Activated CD4-positive, alpha-beta T cell treated with anti-CD3 and anti-CD28 coated beads, Interleukin-10, Interleukin-2, amounts not matched to agents 100 ng/mL and 50 ng/mL, durations not matched to agents 16 hours and 8 hours (primary cell): ENCODE data around the gene MMP21.
A peak's percentile ranks its signal among the peaks of the same experiment; 100 is the strongest.

Experiments used
- DNase-seq: peaks from one replicate; pipeline ENCODE4 v3.0.0-alpha.2; 2020

MMP21 gene

DNA sequence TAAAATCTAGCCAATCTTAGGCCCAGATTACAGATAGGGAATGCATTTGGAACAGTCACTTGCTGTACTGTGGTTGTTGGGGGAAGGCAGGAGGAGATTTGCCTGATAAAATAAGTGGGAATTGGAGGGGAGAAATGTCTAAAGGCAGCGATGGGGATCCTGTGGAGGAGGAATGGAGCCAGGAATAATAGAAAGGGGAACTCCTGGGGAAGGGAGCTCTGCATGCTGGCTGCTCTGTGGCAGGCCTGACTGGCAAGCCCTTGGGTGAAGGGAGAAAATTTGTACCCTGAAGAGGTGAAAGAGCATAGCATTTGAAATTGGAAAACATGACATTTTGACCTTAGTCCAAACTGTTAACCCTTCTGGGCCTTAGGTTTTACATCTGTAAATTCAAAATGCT lies 13.7 kb downstream of the MMP21 start:
- no peak for DNase-seq

DNA sequence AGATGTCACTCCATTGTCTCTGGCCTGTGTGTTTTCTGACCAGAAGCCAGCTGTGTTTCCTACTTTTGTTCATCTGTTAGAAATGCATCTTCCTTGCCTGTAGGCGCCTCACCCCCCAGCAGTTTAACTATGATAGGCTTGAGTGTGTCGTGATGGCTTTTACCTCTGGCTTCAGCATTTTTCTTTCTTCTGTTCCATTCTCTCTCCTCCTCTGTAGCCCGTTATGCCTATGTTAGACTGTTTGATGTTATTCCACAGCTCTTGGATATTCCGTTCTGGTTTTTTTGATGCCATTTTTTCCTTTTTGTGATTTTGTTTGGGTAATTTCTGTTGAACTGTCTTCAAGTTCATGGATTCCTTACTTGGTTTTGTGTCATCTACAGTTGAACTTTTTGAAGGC lies 17.9 kb downstream of the MMP21 start:
- no peak for DNase-seq

DNA sequence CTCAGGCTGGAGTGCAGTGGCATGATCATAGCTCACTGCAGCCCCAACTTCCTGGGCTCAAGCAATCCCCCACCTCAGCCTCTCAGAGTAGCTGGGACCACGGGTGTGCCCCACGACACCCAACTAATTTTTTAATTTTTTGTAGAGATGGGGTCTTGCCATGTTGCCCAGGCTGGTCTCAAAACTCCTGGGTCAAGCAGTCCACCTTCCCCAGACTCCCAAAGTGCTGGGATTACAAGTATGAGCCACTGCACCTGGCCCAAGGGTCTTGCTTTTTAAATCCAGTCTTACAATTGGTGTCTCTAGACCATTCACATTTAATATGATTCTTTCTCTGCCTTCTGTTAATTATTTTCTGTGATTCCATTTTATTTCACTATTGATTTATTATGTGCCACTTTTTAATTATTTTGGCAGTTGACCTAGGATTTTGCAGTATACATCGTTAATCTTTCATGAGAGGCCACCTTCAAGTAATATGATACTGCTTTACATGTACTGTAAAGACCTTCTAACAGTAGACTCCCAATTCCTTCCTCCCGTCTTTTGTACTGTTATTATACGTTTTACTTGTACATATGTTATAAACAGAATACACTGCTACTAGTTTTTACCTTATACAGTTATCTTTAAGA lies 18.7 kb downstream of the MMP21 start:
- no peak for DNase-seq

DNA sequence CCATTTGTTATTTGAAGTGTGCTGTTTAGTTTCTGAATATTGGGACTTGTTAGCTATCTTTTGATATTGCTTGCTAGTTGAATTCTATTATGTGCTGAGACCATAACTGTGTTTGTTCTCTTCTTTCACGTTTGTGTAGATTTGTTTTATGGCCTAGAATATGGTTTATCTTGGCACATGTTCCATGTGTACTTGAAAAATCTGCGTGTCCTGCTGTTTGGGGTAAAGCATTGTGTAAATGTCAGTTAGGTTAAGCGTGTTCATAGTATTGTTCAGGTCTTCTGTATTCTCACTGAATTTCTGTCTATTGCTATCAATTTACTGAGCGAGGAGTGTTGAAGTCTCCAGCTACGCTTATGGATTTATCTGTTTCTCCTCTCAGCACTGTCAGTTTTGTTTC lies 19.4 kb downstream of the MMP21 start:
- no peak for DNase-seq

DNA sequence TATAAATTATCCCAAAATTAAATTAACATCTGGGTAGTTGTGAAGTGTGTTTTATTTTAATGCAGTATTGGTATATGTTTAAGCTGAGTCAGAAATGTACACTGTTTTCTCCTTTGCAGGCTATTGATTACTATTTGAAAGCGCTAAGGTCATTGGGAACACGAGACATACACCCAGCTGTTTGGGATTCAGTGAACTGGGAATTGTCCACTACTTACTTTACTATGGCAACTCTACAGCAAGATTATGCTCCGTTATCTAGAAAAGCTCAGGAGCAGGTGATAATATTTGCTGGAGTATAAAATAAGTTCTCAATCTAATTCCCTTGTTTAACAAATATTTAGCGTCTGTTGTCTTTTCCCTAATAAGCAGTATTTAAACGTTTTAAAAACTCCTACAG lies 28.2 kb downstream of the MMP21 start:
- no peak for DNase-seq

DNA sequence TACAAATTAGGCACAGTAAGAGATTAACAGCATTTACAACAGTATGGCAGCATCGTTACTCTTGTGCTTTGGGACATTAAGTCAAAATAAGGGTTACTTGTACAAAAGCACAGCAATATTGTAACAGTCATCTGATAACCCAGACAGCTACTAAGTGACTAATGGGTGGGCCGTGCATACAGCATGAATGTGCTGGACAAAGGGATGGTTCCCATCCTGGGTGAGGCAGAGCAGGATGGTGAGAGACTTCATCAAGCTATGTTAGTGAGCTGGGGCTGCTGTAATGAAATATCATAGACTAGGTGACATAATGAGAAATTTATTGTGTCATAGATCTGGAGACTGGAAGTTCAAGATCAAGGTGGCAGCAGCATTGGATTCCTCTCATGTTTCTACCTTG lies 30.7 kb downstream of the MMP21 start:
- no peak for DNase-seq

DNA sequence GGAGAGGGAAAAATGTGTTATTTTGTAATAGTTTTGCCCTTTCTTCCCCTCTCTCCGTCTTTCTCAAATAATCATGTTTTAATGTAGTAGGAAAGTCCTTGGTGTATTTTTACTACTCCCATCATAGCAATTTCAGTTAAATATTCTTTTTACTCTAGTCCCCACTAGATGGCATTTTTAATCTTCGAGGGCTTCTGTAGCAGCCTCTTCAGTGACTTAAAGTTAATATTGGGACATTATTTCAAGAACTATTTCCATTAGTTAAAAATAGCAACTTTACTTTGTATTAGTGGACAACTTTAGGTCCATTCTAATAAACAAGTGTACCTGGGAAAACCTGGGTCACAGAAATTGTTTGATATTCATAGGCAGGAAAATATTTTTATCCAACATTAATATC lies 33.2 kb downstream of the MMP21 start:
- DNase-seq, result no peak

DNA sequence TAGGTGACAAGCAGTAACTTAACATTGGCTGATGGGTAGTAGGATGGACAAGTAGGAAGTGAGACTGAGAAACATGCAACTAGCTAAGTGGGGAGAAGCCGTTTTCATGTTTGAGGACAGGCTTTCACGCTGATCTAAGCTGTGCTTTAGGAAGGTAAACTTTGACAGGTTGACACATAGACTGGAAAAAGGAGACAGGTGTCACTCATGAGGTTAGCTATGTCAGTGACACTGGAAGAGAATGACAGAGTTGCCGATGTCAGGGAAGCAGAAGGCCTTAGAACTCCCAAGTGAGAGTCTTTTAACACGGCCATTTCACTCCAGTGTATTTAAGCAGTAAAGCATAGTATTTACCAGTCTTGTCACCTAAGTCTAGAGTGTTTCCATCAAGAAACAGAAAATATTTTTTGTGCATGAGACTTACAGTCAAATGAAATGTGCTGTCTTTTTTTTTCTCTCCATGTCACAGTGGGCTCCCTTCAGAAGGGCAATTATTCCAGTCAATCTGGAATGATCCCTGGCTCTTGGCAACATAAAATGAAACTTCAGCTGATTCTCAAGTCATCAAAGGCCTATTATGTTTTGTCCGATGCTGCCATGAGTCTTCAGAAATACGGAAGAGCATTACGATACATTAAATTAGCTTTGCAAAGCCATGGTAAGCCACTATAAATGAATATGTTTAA lies 35.5 kb downstream of the MMP21 start:
- no peak for DNase-seq

DNA sequence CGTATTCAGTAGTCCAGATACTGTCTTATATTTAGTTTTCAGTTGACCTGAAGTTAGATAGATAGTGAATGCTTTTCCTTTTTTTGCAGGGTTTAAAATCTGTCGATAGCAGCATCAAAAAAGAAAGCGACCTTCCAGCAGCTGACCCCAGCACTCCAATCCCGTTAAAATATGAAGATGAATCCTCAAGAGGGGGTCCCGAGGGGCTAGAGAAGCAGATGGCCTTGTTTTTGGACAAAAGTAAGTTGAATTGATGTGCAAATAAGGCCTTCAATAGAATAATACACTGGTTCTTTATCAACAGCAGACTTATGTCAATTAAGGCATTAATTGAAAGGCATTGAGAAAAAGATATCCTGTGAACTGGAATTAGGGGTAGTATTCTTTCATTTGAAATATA lies 37.4 kb downstream of the MMP21 start:
- no peak for DNase-seq

DNA sequence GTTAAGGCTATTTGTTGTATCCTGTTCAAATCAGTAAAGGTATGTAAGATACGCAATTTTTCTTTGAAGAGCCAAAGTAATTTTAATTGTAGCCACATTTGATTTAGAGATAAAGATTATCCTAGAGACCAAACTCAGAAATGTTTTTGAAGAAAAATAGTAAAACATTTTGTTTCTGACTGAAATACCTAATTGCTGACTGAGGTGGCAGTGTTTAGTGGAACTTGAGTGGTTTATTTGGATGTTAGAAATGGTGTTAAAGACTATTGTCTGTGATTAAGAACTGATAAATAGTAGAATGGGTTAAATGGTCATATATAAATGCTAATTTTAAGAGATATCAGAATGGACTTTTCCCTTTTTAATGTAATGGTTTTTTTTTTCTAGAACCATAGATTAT lies 40.8 kb downstream of the MMP21 start:
- DNase-seq, result no peak

DNA sequence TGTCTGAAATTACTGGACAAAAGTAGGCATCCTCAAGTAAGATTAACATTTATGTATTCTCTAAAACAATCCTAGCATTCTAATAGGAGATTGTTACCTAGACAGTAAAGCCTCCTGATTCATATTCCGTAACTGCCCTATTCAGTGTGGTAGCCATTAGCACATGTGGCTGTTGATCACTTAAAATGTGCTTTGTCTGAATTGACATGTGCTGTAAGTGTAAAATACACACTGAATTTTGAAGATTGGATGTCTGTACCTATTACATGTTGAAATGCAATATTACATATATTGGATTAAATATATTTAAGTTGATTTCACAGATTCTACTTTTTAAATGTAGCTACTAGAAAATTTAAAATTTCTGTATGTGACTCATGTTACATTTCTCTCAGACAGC lies 41.5 kb downstream of the MMP21 start:
- no peak for DNase-seq

DNA sequence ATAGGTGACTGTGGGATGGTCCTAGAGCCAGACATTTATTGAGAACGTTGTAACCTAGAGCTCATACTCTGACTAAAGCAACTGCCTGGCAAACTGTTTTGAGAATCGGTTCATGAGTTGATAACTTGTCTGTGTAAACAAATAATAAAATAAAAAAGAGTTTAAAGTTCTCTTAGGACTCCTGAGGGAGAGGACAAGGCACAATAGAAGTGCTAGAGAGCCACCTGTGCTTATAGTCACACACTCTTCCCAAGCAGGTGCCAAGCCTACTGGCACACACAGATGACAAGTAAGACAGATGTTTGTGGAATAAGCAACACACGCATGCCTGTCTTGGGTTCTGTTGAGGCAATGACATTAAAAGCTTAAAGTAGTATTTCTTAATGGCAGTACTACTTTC lies 48.2 kb downstream of the MMP21 start:
- no peak for DNase-seq

DNA sequence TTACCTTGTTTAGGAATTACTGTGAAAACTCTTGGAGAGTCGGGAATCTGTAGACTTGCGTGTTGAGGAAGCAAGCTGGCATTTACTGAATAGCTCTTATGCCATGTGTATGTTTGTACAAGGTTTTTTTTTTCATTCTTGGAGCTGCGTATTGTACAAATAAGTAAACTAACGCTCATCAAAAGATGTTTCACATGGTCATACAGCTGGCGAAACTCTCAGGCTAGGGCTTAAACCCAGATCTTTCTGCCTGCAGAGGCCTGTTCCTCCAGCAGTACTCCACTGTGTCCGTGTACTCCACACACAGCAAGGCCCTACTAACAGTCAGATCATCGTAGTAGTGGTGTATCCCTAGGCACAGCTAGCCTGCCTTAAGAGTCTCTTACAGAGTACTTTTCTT lies 48.7 kb downstream of the MMP21 start:
- no peak for DNase-seq

DNA sequence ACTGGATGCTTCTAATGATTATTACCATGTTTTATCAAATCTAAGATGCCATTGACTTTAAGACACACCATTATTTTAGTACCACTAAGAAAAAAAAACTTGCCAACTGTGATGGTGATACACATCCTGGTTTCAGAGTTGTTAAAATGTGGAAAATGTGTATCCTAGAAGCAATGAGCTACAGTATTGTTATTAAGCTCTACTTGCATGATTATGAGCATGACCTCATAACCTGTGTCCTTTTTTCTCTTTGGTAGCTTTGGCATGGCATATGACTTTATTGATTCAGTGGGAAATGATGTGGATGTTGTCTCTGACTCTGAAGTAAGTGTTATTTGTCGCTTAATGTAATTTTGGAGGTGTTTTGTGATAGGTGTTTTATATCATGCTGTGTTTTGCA lies 52.8 kb downstream of the MMP21 start:
- no peak for DNase-seq

DNA sequence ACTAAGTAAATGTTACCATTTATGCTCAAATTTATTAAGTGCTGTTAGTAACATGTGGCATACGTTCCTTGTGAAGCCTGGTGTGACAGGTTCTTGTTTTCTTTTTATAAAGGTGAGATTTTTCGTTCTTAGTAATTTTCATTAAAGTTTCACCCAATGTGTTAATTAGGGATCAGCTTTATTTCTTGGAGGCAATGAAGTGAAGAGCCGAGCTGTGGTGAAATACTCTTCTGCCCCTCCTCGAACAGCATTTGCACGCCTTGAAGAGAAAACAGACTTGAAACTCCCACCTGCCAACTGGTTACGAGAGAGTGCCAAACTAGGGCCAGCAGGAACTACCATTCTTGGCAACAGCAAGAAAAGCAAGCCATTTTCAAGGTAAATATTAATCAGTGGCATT lies 54.6 kb downstream of the MMP21 start:
- DNase-seq, result no peak

DNA sequence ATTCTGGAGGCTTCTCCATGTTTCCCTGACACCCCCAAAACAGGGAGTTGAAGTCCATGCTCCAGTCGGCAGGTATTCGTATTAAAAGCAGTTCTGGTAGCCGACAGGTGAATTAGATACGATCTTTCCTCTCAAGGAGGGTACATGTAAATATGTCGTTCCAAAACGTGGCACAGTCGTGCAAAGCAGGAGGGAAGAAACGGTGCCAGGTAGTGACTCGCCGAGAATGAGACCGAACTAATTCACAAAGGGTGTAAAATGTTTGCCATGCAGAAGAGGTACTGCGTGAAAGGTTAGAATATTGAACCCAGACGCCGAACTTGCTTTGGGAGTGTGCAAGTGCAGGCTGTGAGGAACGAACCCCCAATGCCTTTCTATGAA lies 55.6 kb downstream of the MMP21 start:
- no peak for DNase-seq

DNA sequence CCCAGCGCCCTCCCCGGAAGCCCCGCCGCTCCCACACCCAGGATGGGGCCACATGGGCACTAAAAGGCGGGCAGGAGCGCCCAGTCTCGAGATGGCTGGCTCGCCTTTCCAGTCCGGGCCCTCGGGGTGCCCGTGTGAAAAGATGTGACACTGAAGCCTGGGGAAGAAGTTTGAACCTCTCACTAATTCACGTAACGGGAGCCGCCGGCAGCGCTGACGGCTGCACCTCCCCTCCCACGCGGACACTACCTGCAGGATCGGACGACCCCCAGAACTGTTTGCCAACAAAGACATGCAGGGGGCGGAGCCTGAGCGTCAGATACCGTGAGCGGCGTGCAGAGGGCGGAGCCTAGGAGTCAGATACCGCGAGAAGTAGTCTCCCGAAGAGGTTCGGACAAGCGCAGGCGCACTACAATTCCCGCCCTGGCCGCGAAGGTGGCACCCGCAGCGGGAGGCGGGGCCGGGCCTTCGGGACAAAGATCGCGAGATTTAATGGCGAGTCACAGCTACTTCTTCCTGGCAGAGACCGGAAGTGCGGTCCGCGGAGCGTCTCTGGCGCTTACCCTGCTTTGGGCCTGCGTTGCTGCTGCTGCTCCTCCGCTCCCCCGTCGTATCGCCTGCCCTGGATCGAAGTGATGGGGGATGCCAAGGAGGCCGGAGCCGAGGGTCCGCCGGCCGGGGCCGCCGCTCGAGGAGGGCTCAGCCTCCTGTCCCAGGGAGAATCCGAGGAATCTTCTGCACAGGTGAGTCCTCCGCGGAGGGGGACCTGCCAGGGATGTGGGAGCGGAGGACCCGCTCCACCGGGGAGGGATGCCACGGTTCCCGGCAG lies 56.2 kb downstream of the MMP21 start, which contains the start of gene EDRF1:
Gene EDRF1, plus strand, starts transcription at position 537 of the 829 bp plus-strand sequence. Its CDS starts 99 bp downstream, at position 636.
- peak; percentile 100 for DNase-seq
